Endothelial cell of umbilical vein (primary cell): ENCODE results near the gene ACSBG1. TPM values are rescaled to one million over a fixed set of nuclear protein-coding genes. Genes with fewer than 3 reads are reported as not detected.

ENCODE experiments used
- BruUV-seq: library from RNA; stranded (reverse); fragments of 400-500 nt; replicated peaks from 2 replicates; lab custom pipeline; 2021; lab: Mats Ljungman, UMichigan
- CTCF ChIA-PET: fragments of 300-600, 350-600 bp; sonication (Branson Sonifier 250); formaldehyde crosslinking; loops from one replicate; lab custom pipeline; 2021; ENCODE audit warnings: antibody characterized with exemption, inconsistent platforms; lab: Charles Lee
- POLR2A ChIA-PET: fragments of 300-600, 350-600 bp; sonication (Branson Sonifier 250); formaldehyde crosslinking; loops from one replicate; lab custom pipeline; 2021; ENCODE audit warnings: antibody characterized with exemption, inconsistent platforms; lab: Charles Lee
- DNase-seq: peaks from one replicate; pipeline ENCODE4 v3.0.0-alpha.2; 2011; ENCODE audit warnings: low read depth, low spot score
- FAIRE-seq: peaks from 2 replicates; lab custom pipeline; 2011; peaks lifted over from hg19 to GRCh38; lab: Jason Lieb, UNC
- H2AFZ ChIP-seq: 2 replicates; pipeline ENCODE4 v1.6.0; 2012; ENCODE audit warnings: low read depth, low read length, control low read depth, inconsistent platforms
- H3K27ac ChIP-seq: 2 replicates; pipeline ENCODE4 v1.5.1; 2011; ENCODE audit warnings: low read depth, mild to moderate bottlenecking, control low read depth, low read length, moderate library complexity; ENCODE audit not compliant: insufficient read depth
- H3K27me3 ChIP-seq, 2 experiments: 2 replicates each; pipeline versions ENCODE4 v1.6.0 to v1.6.1; 2011; ENCODE audit warnings: low read length in 2 of 2, mixed read lengths in 1 of 2; ENCODE audit not compliant: control insufficient read depth in 2 of 2, insufficient read depth in 2 of 2
- H3K36me3 ChIP-seq, 2 experiments: 2 replicates in 1 of 2; 3 replicates in 1 of 2; pipeline ENCODE4 v1.5.1; 2011; ENCODE audit warnings: low read length in 2 of 2, mild to moderate bottlenecking in 1 of 2, moderate library complexity in 1 of 2; ENCODE audit not compliant: control insufficient read depth in 2 of 2, insufficient read depth in 2 of 2; ENCODE audit errors: extremely low read depth in 1 of 2
- H3K4me1 ChIP-seq: 3 replicates; pipeline ENCODE4 v1.5.1; 2011; ENCODE audit warnings: mild to moderate bottlenecking, low read length; ENCODE audit not compliant: control insufficient read depth, insufficient read depth; ENCODE audit errors: extremely low read depth
- H3K4me2 ChIP-seq: 2 replicates; pipeline ENCODE4 v1.6.1; 2011; ENCODE audit warnings: low read length, control low read depth, mixed read lengths; ENCODE audit not compliant: insufficient read depth
- H3K4me3 ChIP-seq, 3 experiments: fragments of 200-600 bp in 1 of 3; sonication (generic), shearing (Covaris generic) in 1 of 3; replicated peaks in 1 of 3; 2 replicates each; pipeline ENCODE4 v1.5.1; 2011 to 2016; ENCODE audit warnings: control low read depth in 3 of 3, low read length in 3 of 3, mild to moderate bottlenecking in 2 of 3, inconsistent platforms in 1 of 3, low read depth in 1 of 3, moderate library complexity in 1 of 3; ENCODE audit not compliant: insufficient read depth in 1 of 3
- H3K79me2 ChIP-seq: 2 replicates; pipeline ENCODE4 v1.6.0; 2012; ENCODE audit warnings: low read length, inconsistent platforms; ENCODE audit not compliant: control insufficient read depth, insufficient read depth
- H3K9ac ChIP-seq: replicated peaks from 2 replicates; pipeline ENCODE3; 2011; ENCODE audit warnings: low read length, control low read depth; ENCODE audit not compliant: insufficient read depth; ENCODE audit errors: extremely low read depth
- H3K9me1 ChIP-seq: replicated peaks from 3 replicates; pipeline ENCODE4 v1.6.0; 2011; ENCODE audit warnings: mild to moderate bottlenecking, low read length; ENCODE audit not compliant: control insufficient read depth, insufficient read depth; ENCODE audit errors: extremely low read depth
- H3K9me3 ChIP-seq: replicated peaks from 2 replicates; pipeline ENCODE4 v1.5.1; 2012; ENCODE audit warnings: low read length, inconsistent platforms; ENCODE audit not compliant: control insufficient read depth, insufficient read depth
- H4K20me1 ChIP-seq: replicated peaks from 2 replicates; pipeline ENCODE3; 2011; ENCODE audit warnings: mild to moderate bottlenecking, low read length; ENCODE audit not compliant: control insufficient read depth, insufficient read depth; ENCODE audit errors: extremely low read depth
- EZH2 ChIP-seq: IDR thresholded peaks from 2 replicates; pipeline ENCODE4 v1.6.1; 2012; ENCODE audit warnings: borderline replicate concordance, low read depth, mild to moderate bottlenecking, moderate library complexity, low read length, inconsistent platforms; ENCODE audit not compliant: severe bottlenecking
- FOS ChIP-seq: IDR thresholded peaks from 2 replicates; pipeline ENCODE4 v1.6.1; 2011; ENCODE audit warnings: mild to moderate bottlenecking, low read length, moderate library complexity, borderline replicate concordance; ENCODE audit not compliant: insufficient read depth
- GATA2 ChIP-seq: IDR thresholded peaks from 2 replicates; pipeline ENCODE4 v1.7.0; 2011; ENCODE audit warnings: low read depth, mild to moderate bottlenecking, moderate library complexity, mixed read lengths, low read length; ENCODE audit not compliant: insufficient read length, insufficient read depth
- JUN ChIP-seq: IDR thresholded peaks from 2 replicates; pipeline ENCODE4 v1.6.1; 2011; ENCODE audit warnings: borderline replicate concordance, low read depth; ENCODE audit not compliant: insufficient read length, insufficient read depth
- MYC ChIP-seq: IDR thresholded peaks from one replicate; pipeline ENCODE4 v1.6.1; 2011; ENCODE audit warnings: mild to moderate bottlenecking, low read depth, low read length
- POLR2A ChIP-seq: IDR thresholded peaks from 2 replicates; pipeline ENCODE4 v1.6.1; 2012; ENCODE audit warnings: low read depth, mild to moderate bottlenecking, control low read depth, low read length
- POLR2AphosphoS5 ChIP-seq: IDR thresholded peaks from 2 replicates; pipeline ENCODE4 v1.6.1; 2012; ENCODE audit warnings: low read depth, mild to moderate bottlenecking, control low read depth, low read length, moderate library complexity; ENCODE audit not compliant: insufficient read depth
- dilution Hi-C: fragments of 300-500 bp; cut with MboI; formaldehyde crosslinking; loops from one replicate; pipeline ENCODE4 v1.15.0; 2019; ENCODE audit warnings: low sequenced_read_pairs; ENCODE audit not compliant: extremely low pct_ligation_motif_present
- intact Hi-C: fragments of 100-400 bp; cut with micrococcal nuclease; formaldehyde crosslinking; loops from one replicate; pipeline ENCODE4 v1.10.0; 2022
- polyA plus RNA-seq, 4 experiments: library from polyadenylated mRNA; depleted of rRNA in 3 of 4; stranded (reverse) in 3 of 4; unstranded in 1 of 4; fragments of >200 nt; gene quantifications; 2 replicates each; pipeline versions ENCODE4 v1.2.1 to v1.2.3, GENCODE V29; 2011 to 2012; ENCODE audit warnings: missing spikeins in 1 of 4
- total RNA-seq: library from RNA; stranded (reverse); gene quantifications from 2 replicates; pipeline ENCODE4 v1.2.3, GENCODE V29; 2021
- TF ChIP-seq, protein P1 (sequence below): IDR thresholded peaks from 2 replicates; pipeline ENCODE4 v1.6.1; 2011; ENCODE audit not compliant: insufficient read depth, insufficient read length
- TF ChIP-seq, protein P2 (sequence below), 2 donors: IDR thresholded peaks; 1 replicate in 1 of 2; 2 replicates in 1 of 2; pipeline ENCODE4 v1.5.1; 2011; ENCODE audit warnings: low read length in 2 of 2, mild to moderate bottlenecking in 2 of 2, moderate library complexity in 2 of 2, control low read depth in 1 of 2, inconsistent platforms in 1 of 2, low read depth in 1 of 2; ENCODE audit not compliant: insufficient read depth in 1 of 2; ENCODE audit errors: extremely low read depth in 1 of 2

Gene ACSBG1
- total and polyA plus RNA-seq, 2 donors (not counting 3 experiments of a cell fraction or from before 2014, with no cell fraction given), result not detected

- Histone ChIP-seq H4K20me1 (no peaks in the 10 kb centered on the region), H3K36me3 (no peaks in the 10 kb centered on the region), H3K27me3 (peaks cover 0 to 7% of the 10 kb centered on the region in 2 experiments), H3K27ac (no peak overlapping the region), H3K9ac (no peak overlapping the region), H3K4me1 (no peaks in the 10 kb centered on the region), H3K9me1 (no peaks in the 10 kb centered on the region), H2AFZ (no peak overlapping the region), H3K9me3 (no peaks in the 10 kb centered on the region), H3K4me2 (no peak overlapping the region), H3K79me2 (no peaks in the 10 kb centered on the region), H3K4me3 (no peak overlapping the region)
- intact Hi-C loops (no loop called here), dilution Hi-C loops (no loop called here)
- BruUV-seq, result no TSS peak
- TF ChIP-seq, protein P1, sequence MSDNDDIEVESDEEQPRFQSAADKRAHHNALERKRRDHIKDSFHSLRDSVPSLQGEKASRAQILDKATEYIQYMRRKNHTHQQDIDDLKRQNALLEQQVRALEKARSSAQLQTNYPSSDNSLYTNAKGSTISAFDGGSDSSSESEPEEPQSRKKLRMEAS, result no peak
- TF ChIP-seq JUN, result no peak
- TF ChIP-seq FOS, result no peak
- no peak for TF ChIP-seq POLR2A
- TF ChIP-seq, protein P2, sequence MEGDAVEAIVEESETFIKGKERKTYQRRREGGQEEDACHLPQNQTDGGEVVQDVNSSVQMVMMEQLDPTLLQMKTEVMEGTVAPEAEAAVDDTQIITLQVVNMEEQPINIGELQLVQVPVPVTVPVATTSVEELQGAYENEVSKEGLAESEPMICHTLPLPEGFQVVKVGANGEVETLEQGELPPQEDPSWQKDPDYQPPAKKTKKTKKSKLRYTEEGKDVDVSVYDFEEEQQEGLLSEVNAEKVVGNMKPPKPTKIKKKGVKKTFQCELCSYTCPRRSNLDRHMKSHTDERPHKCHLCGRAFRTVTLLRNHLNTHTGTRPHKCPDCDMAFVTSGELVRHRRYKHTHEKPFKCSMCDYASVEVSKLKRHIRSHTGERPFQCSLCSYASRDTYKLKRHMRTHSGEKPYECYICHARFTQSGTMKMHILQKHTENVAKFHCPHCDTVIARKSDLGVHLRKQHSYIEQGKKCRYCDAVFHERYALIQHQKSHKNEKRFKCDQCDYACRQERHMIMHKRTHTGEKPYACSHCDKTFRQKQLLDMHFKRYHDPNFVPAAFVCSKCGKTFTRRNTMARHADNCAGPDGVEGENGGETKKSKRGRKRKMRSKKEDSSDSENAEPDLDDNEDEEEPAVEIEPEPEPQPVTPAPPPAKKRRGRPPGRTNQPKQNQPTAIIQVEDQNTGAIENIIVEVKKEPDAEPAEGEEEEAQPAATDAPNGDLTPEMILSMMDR (IDR thresholded peaks at IDR 0.05; ENCODE audit: extremely low read depth in 1 of 2, insufficient read depth in 1 of 2, low read depth in 1 of 2, low read length in 2 of 2), result no peak
- TF ChIP-seq GATA2, result no peak
- TF ChIP-seq EZH2, result no peak
- no peak for TF ChIP-seq MYC
- no peak for TF ChIP-seq POLR2AphosphoS5
- ChIA-PET POLR2A (no interaction called here), CTCF (interaction anchor here (10.1 kb wide), 1 partner anchor 127 kb away, joined by 237 read pairs; no protein-coding TSS in a partner anchor)
- no peak for FAIRE-seq
- DNase-seq, result no peak
Observed at GRCh38 chr15:78237146-78237545, 2.8 kb upstream of the ACSBG1 start.
